HepG2 (cell line): ENCODE data around the gene NBR1. TPM values are rescaled to one million over a fixed set of nuclear protein-coding genes. Genes with fewer than 3 reads are reported as not detected.

Source experiments
- ASH2L ChIP-seq: fragments of 300-600, 200-600 bp; sonication (generic); IDR thresholded peaks from 2 replicates; pipeline ENCODE4 v1.7.0; 2017; ENCODE audit warnings: low read depth, mild to moderate bottlenecking, moderate library complexity, mixed read lengths, low read length; ENCODE audit not compliant: insufficient read length
- CHD4 ChIP-seq: fragments of 200-600 bp; sonication (generic); IDR thresholded peaks from 2 replicates; pipeline ENCODE4 v1.7.0; 2017; ENCODE audit warnings: mild to moderate bottlenecking, low read length, borderline replicate concordance
- EHMT2 ChIP-seq: fragments of 200-600 bp; sonication (generic); IDR thresholded peaks from 2 replicates; pipeline ENCODE4 v1.7.0; 2017; ENCODE audit warnings: antibody characterized with exemption, low read depth, low read length, borderline replicate concordance
- ELF1 ChIP-seq: sonication (generic); formaldehyde crosslinking; IDR thresholded peaks from 2 replicates; pipeline ENCODE4 v1.4.0; 2020; ENCODE audit warnings: missing genetic modification reagents
- FOXK2 ChIP-seq: fragments of 450-650 bp; IDR thresholded peaks from 2 replicates; pipeline ENCODE4 v1.6.1; 2016
- HDAC1 ChIP-seq: sonication (generic); formaldehyde crosslinking; IDR thresholded peaks from 2 replicates; pipeline ENCODE4 v1.5.1; 2020; ENCODE audit warnings: mild to moderate bottlenecking, missing genetic modification reagents
- HMG20A ChIP-seq: IDR thresholded peaks from 2 replicates; pipeline ENCODE4 v1.6.1; 2016; ENCODE audit warnings: borderline replicate concordance
- HOXA3 ChIP-seq: sonication (generic); formaldehyde crosslinking; IDR thresholded peaks from 2 replicates; pipeline ENCODE4 v1.5.0; 2020; ENCODE audit warnings: missing genetic modification reagents
- KLF16 ChIP-seq, 2 experiments: sonication (generic) in 1 of 2; formaldehyde crosslinking in 1 of 2; IDR thresholded peaks; 2 replicates each; pipeline versions ENCODE4 v1.6.1 to v1.8.0; 2016 to 2023; ENCODE audit warnings: missing genetic modification reagents in 2 of 2, missing compliant biosample characterization in 1 of 2
- KMT2B ChIP-seq: IDR thresholded peaks from 2 replicates; pipeline ENCODE4 v1.6.1; 2016; ENCODE audit warnings: missing genetic modification reagents, missing compliant biosample characterization
- MAX ChIP-seq: IDR thresholded peaks from 2 replicates; pipeline ENCODE4 v1.6.1; 2012; ENCODE audit warnings: inconsistent platforms
- PHF5A ChIP-seq: IDR thresholded peaks from one replicate; pipeline ENCODE4 v1.6.1; 2018; ENCODE audit warnings: low read depth, missing genetic modification reagents; ENCODE audit not compliant: unreplicated experiment
- PRDM15 ChIP-seq: sonication (generic); formaldehyde crosslinking; IDR thresholded peaks from 2 replicates; pipeline ENCODE4 v1.4.0; 2020; ENCODE audit warnings: missing genetic modification reagents
- RBFOX2 ChIP-seq: fragments of 200-400 bp; formaldehyde crosslinking; IDR thresholded peaks from 2 replicates; pipeline ENCODE4 v1.6.1; 2017; ENCODE audit warnings: low read depth, mild to moderate bottlenecking, low read length
- ZNF33A ChIP-seq: sonication (generic); formaldehyde crosslinking; IDR thresholded peaks from 2 replicates; pipeline ENCODE4 v1.5.1; 2020; ENCODE audit warnings: missing genetic modification reagents, mild to moderate bottlenecking, moderate library complexity, borderline replicate concordance
- ZNF670 ChIP-seq: sonication (generic); formaldehyde crosslinking; IDR thresholded peaks from 2 replicates; pipeline ENCODE4 v1.8.0; 2022; ENCODE audit warnings: mild to moderate bottlenecking, missing genetic modification reagents, borderline replicate concordance
- ZNF703 ChIP-seq: sonication (generic); formaldehyde crosslinking; IDR thresholded peaks from 2 replicates; pipeline ENCODE4 v1.5.1; 2020; ENCODE audit warnings: missing genetic modification reagents, mild to moderate bottlenecking, moderate library complexity, borderline replicate concordance
- ZNF710 ChIP-seq: sonication (generic); formaldehyde crosslinking; IDR thresholded peaks from 2 replicates; pipeline ENCODE4 v1.5.0; 2020; ENCODE audit warnings: mild to moderate bottlenecking, missing genetic modification reagents, borderline replicate concordance
- polyA plus RNA-seq, 8 experiments: library from polyadenylated mRNA; depleted of rRNA in 3 of 8; stranded (reverse) in 7 of 8; unstranded in 1 of 8; fragments of >200 nt; fragmentation: Illumina TruSeq in 4 of 8; extraction: Trizol in 4 of 8; gene quantifications; 2 replicates each; pipeline versions ENCODE4 v1.2.1 to v1.2.3, GENCODE V29; 2011 to 2016; ENCODE audit warnings: low read depth in 4 of 8, missing spikeins in 1 of 8, mixed read lengths in 1 of 8; ENCODE audit not compliant: insufficient read depth in 1 of 8
- total RNA-seq, 5 experiments: library from RNA; depleted of rRNA; stranded (reverse); fragments of >200 nt; fragmentation: Illumina TruSeq; extraction: Trizol; gene quantifications; 2 replicates each; pipeline ENCODE4 v1.2.3, GENCODE V29; 2016; ENCODE audit warnings: low read depth in 1 of 5
- TF ChIP-seq, protein P1 (sequence below): sonication (generic); formaldehyde crosslinking; IDR thresholded peaks from 2 replicates; pipeline ENCODE4 v1.4.0; 2020; ENCODE audit warnings: mild to moderate bottlenecking, missing genetic modification reagents

NBR1 gene
- total and polyA plus RNA-seq, 2 of the 13 experiments (the other 11 are each of a cell fraction or from before 2014, with no cell fraction given) = 51.7 to 121 TPM

GRCh38 chr17:43176119-43176570, 5.1 kb downstream of the NBR1 start (continued):
- TF ChIP-seq PRDM15 (CRISPR knock-in tag) (peak; percentile 29; the same call in 1 of the 2 replicates), HDAC1 (CRISPR knock-in tag) (peak; percentile 70), FOXK2 (0 out of 2 replicates have a peak, but pooled peaks have one; percentile 6), RBFOX2 (0 out of 2 replicates have a peak, but pooled peaks have one; percentile 36), ZNF670 (CRISPR knock-in tag) (0 out of 2 replicates have a peak, but pooled peaks have one; percentile 66), CHD4 (peak; percentile 66; the same call in 1 of the 2 replicates), ELF1 (CRISPR knock-in tag) (peak; percentile 76), ZNF33A (CRISPR knock-in tag) (0 out of 2 replicates have a peak, but pooled peaks have one; percentile 63), PHF5A (CRISPR knock-in tag) (peak; percentile 57), ASH2L (peak; percentile 71), MAX (peak; percentile 34; the same call in 1 of the 2 replicates), ZNF703 (CRISPR knock-in tag) (no peak), HOXA3 (CRISPR knock-in tag) (peak; percentile 31; the same call in 1 of the 2 replicates), ZNF710 (CRISPR knock-in tag) (0 out of 2 replicates have a peak, but pooled peaks have one; percentile 36), HMG20A (CRISPR knock-in tag) (peak; percentile 68), KMT2B (CRISPR knock-in tag) (peak; percentile 58), EHMT2 (0 out of 2 replicates have a peak, but pooled peaks have one; percentile 22), KLF16 (CRISPR knock-in tag; IDR thresholded peaks at IDR 0.05) (peak in 1 of 2 experiments; percentile 35; a peak in 1 of 4 replicates)
- TF ChIP-seq, protein P1, sequence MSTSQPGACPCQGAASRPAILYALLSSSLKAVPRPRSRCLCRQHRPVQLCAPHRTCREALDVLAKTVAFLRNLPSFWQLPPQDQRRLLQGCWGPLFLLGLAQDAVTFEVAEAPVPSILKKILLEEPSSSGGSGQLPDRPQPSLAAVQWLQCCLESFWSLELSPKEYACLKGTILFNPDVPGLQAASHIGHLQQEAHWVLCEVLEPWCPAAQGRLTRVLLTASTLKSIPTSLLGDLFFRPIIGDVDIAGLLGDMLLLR (CRISPR knock-in tag) = no peak
